GM21786 (cell line): ENCODE data around the gene DPY19L3.
A peak's percentile ranks its signal among the peaks of the same experiment; 100 is the strongest.
"Not testable (repeated sequence)": the region's sequence is repeated elsewhere in the genome, so short reads cannot be mapped to it uniquely, and the experiment has no call there.

Experiments
- ATAC-seq: cut with Tn5 transposase; IDR thresholded peaks from one replicate; pipeline ENCODE4 v1.9.1; 2021; ENCODE audit not compliant: unreplicated experiment

Gene DPY19L3, protein sequence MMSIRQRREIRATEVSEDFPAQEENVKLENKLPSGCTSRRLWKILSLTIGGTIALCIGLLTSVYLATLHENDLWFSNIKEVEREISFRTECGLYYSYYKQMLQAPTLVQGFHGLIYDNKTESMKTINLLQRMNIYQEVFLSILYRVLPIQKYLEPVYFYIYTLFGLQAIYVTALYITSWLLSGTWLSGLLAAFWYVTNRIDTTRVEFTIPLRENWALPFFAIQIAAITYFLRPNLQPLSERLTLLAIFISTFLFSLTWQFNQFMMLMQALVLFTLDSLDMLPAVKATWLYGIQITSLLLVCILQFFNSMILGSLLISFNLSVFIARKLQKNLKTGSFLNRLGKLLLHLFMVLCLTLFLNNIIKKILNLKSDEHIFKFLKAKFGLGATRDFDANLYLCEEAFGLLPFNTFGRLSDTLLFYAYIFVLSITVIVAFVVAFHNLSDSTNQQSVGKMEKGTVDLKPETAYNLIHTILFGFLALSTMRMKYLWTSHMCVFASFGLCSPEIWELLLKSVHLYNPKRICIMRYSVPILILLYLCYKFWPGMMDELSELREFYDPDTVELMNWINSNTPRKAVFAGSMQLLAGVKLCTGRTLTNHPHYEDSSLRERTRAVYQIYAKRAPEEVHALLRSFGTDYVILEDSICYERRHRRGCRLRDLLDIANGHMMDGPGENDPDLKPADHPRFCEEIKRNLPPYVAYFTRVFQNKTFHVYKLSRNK

DNA sequence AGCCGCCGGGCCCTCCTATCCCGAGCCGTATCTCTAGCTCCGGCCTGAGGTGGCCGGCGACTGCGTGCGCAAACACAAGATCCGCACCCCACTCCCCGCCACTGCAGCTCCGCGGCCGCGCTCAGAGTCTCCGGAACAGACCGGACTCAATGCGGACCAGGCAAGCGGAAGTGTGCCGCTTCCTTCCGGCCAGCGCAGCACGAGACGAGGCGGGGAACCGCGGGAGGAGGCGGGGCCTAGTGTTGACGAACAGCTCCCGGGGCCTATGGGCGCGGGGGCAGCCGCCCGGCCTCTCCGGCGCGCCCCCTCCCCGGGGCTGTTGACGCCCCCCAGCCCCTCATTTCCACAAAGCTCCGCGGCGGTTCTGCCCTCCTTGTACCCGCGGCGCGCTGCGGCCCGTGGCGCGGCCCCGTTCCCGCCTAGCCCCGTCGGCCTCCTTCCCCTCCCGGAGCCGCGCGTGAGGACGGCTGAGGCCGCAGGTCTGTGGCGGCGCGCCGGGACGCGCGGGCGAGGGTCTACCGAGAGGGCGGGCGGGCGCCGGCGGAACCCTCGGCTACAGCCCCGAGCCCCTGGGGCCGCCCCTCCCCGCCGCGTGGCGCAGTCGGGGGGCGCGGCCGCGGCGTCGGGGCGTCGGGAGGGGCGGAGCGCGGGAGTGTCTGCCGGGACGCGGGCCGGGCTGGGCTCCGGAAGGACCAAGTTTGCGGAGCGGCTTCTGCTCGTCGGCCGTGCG lies at the start of gene DPY19L3:
DPY19L3 (plus strand) TSS at position 340 of the 730 bp plus-strand sequence. CDS start 2,484 bp downstream, outside the sequence.
- peak; percentile 94 for ATAC-seq

DNA sequence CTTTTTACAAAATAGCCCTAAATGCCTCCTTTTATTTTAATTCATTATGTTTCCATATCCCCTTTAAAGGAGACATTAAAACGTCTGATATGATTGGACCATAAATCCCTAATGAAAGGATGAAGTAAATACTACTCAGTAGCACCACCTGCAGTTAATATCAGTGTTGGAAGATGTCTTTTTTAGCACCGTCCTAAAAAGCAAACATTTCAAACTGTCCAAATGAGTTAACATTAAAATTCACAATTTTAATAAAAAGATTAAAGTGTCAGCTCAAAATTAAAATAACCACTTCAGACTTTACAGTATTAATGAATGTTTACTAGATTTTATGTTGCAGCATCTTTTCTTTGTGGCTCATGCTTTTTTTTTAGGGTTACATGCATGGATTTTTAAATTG lies 47.9 kb upstream of the DPY19L3 start:
- no peak for ATAC-seq

DNA sequence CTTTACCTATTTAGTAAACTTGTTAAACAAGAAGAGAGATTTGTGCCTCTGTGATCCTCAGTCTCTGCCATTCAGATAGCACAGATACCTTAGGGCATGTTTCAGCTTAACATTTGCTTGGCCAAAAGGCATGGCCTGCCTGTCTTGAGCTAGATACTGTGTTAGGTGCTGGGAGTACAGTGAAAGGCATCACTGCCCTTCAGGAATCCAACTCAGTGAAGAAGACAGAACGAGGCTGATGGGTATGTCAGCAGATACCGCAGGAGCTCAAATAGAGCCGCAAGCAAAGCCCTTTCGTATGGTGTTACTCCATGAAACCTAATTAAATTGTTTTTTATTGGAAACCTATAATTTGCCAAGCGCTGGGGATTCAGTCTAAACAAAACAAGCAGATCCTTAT lies 47.2 kb upstream of the DPY19L3 start:
- no peak for ATAC-seq

DNA sequence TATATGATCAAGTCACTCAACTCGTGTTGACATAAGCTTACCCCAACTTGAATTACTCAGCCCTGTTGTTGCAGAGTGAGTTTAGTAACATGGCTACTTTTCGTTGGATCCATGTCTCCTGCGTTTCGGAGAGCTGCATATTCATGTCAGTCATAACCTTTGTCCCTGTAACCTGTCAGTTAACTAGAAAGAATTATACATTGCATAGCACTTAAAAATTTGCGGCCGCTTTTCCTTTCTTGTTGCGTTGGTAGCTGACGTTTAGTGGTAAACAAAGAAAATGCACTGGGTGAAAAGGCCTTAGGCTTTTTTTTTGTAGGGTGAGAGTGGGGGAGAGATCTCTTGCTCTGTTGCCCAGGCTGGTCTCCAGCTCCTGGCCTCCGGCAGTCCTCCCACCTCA lies 46.0 kb upstream of the DPY19L3 start:
- ATAC-seq: no peak

DNA sequence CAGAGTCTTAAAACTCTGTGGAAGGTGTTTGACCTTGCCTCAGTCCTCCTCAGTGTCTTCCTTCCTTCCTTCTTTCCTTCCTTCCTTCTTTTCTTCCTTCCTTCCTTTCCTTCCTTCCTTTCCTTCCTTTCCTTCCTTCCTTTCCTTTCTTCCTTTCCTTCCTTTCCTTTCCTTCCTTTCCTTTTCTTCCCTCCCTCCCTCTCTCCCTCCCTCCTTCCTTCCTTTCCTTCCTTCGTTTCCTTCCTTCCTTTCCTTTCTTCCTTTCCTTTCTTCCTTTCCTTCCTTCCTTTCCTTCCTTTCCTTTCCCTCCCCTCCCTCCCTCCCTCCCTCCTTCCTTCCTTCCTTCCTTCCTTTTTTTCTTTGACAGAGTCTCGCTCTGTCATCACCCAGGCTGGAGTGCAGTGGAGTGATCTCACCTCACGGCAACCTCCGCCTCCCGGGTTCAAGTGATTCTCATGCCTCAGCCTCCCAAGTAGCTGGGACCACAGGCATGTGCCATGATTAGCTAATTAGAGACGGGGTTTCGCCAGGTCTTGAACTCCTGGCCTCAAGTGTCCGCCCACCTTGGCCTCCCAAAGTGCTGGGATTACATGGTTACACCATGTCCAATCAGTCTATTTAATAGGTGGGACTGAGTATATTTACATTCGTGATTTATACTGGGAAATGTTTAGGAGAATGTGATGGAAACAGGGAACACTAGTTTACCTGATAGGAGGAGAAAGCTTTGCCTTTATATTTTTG lies 43.8 kb upstream of the DPY19L3 start:
- no peak for ATAC-seq

DNA sequence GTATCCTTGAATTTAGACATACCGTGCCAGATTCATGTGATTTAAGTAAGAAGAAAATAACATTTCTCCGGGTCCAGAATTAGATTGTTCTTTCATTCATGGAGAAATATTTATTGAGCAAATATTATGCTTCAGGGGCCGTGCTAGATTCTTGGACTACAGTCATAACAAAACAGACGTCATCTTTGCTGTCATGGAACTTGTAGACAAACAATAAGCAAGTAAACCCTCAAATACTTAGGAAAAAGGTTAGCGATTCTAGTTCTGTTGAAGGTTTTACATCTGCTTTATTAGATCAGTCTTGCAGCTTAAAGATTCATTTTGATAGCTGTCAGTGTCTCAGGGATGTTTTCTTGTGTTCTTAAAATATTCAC lies 43.3 kb upstream of the DPY19L3 start:
- no peak for ATAC-seq

DNA sequence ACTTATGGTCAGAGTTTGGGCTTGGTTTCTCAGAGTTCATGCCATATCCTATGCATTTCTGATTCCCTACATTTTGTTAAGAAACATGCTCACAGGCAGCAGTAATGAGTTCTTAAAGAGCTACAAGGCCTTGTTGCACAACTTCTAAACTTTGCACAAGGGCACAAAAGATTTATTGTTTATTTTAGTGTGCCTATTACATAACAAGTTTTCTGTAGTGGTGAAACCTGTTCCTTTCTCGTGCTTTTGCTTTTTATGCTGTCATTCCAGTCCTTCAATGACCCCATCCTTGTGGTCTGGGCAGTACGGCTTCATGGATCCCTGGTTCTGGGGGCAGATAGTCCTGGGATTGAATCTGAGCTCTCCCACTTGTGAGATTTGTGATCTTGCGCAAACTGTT lies 42.4 kb upstream of the DPY19L3 start:
- no peak for ATAC-seq

DNA sequence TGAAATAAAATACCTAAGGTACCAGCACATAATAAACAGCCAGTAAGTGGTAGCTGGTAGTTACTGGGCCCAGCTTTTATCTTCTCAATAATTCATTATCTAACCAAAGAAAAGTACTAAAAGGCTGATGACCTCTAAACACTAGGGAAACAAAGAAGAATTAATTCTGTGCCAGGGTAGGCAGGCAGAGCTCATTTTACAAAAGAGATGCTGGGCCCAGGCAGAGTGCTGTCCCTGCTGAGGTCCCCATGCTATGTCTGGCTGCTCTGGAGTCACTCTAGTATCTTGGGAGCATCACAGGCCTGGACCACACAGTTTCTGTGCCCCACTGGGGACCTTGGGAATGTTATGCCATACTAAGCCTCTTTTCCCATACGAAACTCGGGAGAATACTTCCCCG lies 41.9 kb upstream of the DPY19L3 start:
- ATAC-seq: no peak

DNA sequence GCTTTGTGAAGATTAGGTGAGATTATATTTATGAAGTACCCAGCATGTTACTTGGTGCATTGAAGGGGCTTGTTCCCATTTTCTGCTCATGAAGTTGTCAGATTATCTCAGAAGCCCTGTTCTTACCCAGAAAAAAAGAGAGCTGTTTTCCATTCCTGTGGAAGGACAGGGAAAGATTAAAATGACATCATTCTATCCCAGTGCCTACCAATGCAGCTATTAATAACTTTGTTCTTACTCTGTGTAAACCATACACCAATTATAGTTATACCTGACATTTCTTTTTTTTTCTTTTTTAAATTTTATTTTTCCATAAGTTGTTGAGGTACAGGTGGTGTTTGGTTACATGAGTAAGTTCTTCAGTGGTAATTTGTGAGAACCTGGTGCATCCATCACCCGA lies 41.5 kb upstream of the DPY19L3 start:
- ATAC-seq: no peak

DNA sequence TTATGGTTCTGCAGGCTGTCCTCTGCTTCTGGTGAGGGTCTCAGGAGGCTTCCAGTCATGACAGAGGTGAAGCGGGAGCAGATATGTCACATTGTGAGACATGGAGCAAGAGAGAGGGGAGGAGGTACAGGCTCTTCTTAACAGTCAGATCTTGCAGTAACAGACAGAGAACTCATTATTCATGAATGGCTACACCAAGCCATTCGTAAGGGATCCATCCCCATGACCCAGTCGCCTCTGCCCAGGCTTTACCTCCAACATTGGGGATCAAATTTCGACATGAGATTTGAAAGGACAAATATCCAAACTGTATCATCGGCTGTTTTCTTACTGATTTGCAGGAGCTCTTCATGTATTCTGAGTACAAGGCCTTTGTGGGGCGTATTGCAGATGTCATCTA lies 38.5 kb upstream of the DPY19L3 start:
- no peak for ATAC-seq

DNA sequence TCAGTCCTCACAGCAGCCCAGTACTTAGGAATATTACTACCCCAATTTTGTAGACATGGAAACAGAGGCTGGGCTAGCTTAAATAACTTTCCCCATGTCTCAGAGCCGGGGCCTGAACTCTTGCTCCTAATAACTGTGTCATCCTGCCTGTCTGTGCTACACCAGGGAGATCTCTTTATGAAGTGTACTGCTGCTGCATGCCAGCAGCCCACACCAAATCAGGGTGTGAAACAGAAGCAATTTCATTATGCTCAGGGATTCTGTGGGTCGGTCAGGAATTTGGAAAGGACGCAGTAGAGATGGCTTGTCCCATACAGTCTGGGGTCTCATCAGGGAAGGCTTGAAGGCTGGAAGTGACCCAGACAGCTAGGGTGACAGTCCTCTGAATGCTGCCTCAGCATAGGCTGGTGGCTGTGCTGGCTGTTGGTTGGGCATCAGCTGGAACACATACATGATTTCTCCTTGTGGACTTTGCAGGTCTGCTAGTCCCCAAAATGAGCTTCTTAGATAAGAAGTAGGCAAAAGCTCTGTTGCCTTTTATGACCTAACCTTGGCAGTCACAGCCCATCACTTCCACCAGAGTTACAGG lies 37.5 kb upstream of the DPY19L3 start:
- ATAC-seq: no peak

DNA sequence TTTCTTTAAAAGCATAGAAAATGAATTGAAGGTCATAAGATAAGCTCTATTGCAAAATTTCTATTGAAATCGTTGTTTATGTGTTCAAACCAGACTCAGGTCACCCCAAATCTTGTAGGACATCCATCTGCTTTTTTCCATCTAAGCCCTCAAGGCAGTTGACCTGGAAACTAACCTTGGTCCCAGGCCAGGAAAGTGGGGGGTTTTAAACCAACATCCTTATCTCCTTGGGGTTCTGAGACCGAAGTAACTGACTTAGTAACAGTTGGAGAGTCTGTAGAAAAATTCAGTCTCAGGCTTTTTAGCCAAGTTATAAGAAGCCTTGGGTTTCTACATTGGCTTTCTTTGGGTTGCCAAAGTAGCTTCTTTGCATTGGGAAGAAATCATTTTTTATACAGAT lies 36.8 kb upstream of the DPY19L3 start:
- ATAC-seq: no peak

DNA sequence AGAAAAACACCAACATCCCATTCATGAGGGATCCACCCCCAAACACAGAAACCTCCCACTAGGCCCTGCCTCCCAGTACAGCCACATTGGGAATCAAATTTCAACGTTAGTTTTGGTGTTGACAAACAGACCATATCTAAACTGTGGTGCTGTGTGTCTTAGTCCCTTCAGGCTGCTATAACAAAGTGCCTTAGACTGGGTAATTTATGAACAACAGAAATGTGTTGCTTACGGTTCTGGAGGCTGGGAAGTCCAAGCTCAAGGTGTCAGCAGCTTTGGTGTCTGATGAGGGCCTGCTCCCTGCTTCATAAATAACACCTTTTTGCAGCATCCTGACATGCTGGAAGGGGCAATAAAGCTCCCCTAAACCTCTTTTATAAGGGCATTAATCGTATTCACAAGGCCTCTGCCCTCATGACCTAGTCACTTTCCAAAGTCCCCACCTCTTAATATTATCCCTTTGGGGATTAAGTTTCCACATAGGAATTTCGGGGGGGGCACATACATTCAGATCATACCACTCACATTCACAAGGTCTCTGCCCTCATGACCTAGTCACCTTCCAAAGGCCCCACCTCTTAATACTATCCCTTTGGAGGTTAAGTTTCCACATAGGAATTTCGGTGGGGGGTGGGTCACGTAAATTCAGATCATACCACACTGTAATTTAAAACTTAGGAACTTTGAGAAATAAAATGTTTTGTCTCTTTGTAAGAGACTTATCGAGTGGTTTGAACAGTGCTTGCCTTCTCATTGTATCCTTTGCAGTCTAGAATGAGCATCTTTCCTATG lies 32.6 kb upstream of the DPY19L3 start:
- ATAC-seq: no peak

DNA sequence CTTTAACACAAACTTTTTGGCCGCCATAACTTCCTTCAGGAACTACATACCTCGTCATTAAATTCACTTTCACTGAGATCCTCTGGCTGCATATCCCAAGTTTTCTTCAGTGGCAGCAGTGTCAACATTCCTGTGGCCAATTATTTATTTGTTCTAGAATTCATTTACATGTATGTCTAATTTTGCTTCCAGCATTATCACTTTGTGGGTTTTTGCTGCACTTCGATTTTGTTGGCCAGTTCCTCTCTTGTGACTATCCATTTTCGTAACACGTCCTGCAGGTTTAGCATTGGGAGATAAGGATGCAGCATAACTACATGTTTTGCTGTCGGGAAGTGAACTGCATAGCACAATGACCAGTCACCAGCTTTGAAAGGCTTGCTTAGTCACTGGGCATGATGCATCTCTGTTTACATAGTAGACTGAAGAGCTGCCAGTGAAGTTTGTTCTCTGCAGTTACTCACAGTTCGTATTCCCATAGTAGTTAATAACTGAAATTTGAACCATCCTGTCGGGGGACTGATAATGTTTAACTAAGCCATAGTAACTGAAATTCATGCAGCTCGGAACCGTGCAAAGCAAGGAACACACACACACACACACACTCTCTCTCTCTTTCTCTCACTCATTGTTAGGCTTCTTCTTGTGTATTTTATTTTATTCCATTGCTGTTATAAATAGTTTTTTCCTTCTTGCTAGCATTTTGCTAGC lies 31.8 kb upstream of the DPY19L3 start:
- ATAC-seq: no peak

DNA sequence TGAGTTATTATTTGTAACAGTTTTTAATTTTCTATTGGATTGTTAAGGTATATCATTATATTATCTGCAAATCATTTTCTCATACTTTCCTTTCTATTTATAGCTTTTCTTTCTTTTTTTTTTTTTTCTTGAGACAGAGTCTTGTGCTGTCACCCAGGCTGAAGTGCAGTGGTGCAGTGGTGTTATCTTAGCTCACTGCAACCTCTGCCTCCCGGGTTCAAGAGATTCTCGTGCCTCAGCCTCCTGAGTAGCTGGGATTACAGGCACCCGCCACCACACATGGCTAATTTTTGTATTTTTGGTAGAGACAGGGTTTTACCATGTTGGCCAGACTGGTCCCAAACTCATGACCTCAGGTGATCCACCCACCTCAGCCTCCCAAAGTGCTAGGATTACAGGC lies 31.2 kb upstream of the DPY19L3 start:
- not testable (repeated sequence) for ATAC-seq

DNA sequence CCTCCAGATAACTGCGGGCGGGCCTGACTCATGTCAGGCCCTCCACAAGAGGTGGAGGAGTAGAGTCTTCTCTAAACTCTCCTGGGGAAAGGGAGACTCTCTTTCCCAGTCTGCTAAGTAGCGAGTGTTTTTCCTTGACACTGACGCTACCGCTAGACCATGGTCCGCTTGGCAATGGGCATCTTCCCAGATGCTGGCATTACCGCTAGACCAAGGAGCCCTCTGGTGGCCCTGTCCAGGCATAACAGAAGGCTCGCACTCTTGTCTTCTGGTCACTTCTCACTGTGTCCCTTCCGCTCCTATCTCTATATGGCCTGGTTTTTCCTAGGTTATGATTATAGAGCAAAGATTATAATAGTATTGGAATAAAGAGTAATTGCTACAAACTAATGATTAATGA lies 28.5 kb upstream of the DPY19L3 start:
- not testable (repeated sequence) for ATAC-seq

DNA sequence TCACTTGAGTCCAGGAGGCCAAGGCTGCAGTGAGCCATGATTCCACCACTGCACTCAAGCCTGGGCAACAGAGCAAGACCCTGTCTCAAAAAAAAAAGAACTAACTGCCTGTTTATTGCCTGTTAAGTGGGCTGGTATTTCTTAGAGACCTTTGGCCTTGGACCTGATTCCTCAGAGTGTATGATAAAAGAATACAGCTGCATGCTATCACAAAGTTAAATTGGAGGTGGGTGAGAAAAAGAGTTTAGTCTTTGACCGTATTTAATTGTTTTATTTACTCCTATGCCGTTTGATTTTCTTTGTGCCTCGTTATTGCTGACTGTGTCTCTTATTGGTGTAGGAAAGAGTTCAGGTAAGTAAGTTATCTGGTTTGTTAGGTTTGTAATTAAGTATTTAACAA lies 25.3 kb upstream of the DPY19L3 start:
- no peak for ATAC-seq

DNA sequence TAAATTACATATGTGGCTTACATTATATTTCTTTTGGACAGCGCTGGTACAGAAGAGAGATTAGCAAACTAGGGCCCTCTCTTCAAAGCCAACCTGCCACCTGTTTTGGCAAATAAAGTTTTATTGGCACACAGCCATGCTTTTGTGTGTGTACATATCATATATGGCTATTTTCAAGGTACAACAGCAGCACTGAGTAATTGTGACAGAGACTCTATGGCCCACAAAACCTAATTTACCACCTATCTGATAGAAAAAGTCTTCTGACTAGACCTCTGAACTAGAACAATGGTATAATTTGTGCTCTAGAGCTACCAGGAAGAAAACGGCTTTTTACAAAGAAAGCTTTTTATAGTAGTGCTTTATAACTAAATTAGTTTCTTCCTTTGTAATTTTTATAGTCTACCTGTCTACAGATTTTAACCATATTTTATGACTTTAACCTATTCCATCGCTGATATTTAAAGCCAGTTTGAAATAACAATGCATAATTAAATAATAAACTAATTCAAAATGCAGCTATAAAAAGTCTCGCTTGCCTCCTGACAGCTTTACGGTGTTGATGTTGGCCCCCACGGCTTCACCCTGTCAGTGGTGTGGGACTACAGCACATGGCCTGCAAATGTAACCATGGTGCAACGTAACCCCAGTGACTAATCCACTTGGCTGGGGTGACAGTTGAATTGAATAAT lies 17.7 kb upstream of the DPY19L3 start:
- no peak for ATAC-seq

DNA sequence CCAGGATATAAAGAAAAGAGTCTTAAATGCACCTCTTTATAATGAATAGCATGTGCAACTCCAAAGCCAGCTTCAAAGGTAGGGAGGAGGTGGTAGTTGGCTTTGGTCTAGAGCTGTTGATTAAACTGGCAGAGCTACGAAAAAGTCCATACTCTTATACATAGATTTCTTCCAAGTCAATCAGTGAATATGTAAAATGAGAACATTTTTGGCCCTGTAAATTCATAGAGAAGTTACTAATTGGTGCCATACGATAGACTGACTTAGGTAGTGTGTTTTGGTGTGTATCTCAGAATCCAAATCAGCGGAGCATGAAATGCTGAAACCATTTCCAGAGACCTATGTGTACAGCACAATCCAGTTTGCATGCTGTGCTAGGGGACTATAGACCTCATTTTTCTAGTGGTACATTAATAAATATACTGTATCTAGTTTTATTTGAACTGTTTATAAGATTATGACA lies 17.1 kb upstream of the DPY19L3 start:
- ATAC-seq: no peak
